ENCODE results near the gene NUP210L. TPM values are rescaled to one million over a fixed set of nuclear protein-coding genes. Genes with fewer than 3 reads are reported as not detected.

Gene NUP210L
- total RNA-seq, 2 experiments from 2014 or later = 0.03 to 0.06 TPM

- Histone ChIP-seq H3K4me2 (ENCODE audit: low read length) (no peak overlapping the region), H3K27ac (ENCODE audit: low read depth, low read length, poor library complexity, severe bottlenecking) (no peak overlapping the region), H3K36me3 (ENCODE audit: insufficient read depth, low read length) (peaks cover 60% of the 10 kb centered on the region), H3K9me3 (ENCODE audit: low read length) (peaks cover 9% of the 10 kb centered on the region), H3K9me2 (ENCODE audit: insufficient read depth, low read length) (no peaks in the 10 kb centered on the region), H4K20me1 (ENCODE audit: insufficient read depth, low read length) (no peaks in the 10 kb centered on the region), H3K4me1 (ENCODE audit: insufficient read depth, low read length, poor library complexity, severe bottlenecking) (peaks cover 24% of the 10 kb centered on the region), H3K79me2 (ENCODE audit: insufficient read depth, low read depth, low read length) (no peaks in the 10 kb centered on the region), H3K4me3 (ENCODE audit: low read depth, low read length, poor library complexity, severe bottlenecking) (no peak overlapping the region), H2AFZ (ENCODE audit: low read length) (no peak overlapping the region)
- ChIA-PET POLR2A (interaction anchor here (0.5 kb wide), 1 partner anchor 129 kb away, joined by 5 read pairs; no protein-coding TSS in a partner anchor), CTCF (ENCODE audit: unreplicated experiment) (no interaction called here)
- TF ChIP-seq CTCF (conservative IDR thresholded peaks at IDR 0.05; ENCODE audit: low read length) = no peak
- TF ChIP-seq EZH2phosphoT487 (IDR thresholded peaks at IDR 0.05; ENCODE audit: borderline replicate concordance, low read depth, low read length) = no peak
- DNase-seq (ENCODE audit: low spot score) = no peak
- no TSS peak for BruUV-seq (replicated peaks)
- intact Hi-C loops (cut with micrococcal nuclease; ENCODE audit: unreplicated experiment) = no loop called here
Observed at GRCh38 chr1:154155251-154155650, 378 bp upstream of the NUP210L start.

- intact Hi-C loops (cut with micrococcal nuclease; ENCODE audit: unreplicated experiment) = no loop called here
- no TSS peak for BruUV-seq (replicated peaks)
- CTCF ChIA-PET (ENCODE audit: unreplicated experiment) = interaction anchor here (0.5 kb wide), 1 partner anchor 144 kb away, joined by 5 read pairs; no protein-coding TSS in a partner anchor
Observed at GRCh38 chr1:154154053-154154452, 820 bp downstream of the NUP210L start.

More at GRCh38 chr1:154154053-154154452, 820 bp downstream of the NUP210L start:
- TF ChIP-seq CTCF (conservative IDR thresholded peaks at IDR 0.05; ENCODE audit: low read length) = no peak
- TF ChIP-seq EZH2phosphoT487 (IDR thresholded peaks at IDR 0.05; ENCODE audit: borderline replicate concordance, low read depth, low read length) = no peak
- H4K20me1 ChIP-seq (ENCODE audit: insufficient read depth, low read length) = no peaks in the 10 kb centered on the region
- no peaks in the 10 kb centered on the region for H3K79me2 ChIP-seq (ENCODE audit: insufficient read depth, low read depth, low read length)
- H3K4me1 ChIP-seq (ENCODE audit: insufficient read depth, low read length, poor library complexity, severe bottlenecking) = peaks cover 18% of the 10 kb centered on the region
- POLR2A ChIA-PET = no interaction called here
- no peaks in the 10 kb centered on the region for H3K9me3 ChIP-seq (ENCODE audit: low read length)
- DNase-seq (ENCODE audit: low spot score) = no peak
- no peaks in the 10 kb centered on the region for H3K9me2 ChIP-seq (ENCODE audit: insufficient read depth, low read length)
- H3K36me3 ChIP-seq (ENCODE audit: insufficient read depth, low read length) = peaks cover 48% of the 10 kb centered on the region
- no peak overlapping the region for H2AFZ ChIP-seq (ENCODE audit: low read length)
- no peak overlapping the region for H3K4me3 ChIP-seq (ENCODE audit: low read depth, low read length, poor library complexity, severe bottlenecking)
- no peak overlapping the region for H3K4me2 ChIP-seq (ENCODE audit: low read length)
- no peak overlapping the region for H3K27ac ChIP-seq (ENCODE audit: low read depth, low read length, poor library complexity, severe bottlenecking)
